Measurements from ENCODE around the gene PLBD2.

The PLBD2 gene

GRCh38 chr12:113395119-113395518, 36.7 kb downstream of the PLBD2 start:
- DNase-seq (no peak), ATAC-seq (no peak)
- Mint-ChIP-seq H3K27me3 (no peaks in the 10 kb centered on the region), H3K27ac (no peak overlapping the region), H3K4me1 (no peaks in the 10 kb centered on the region), H3K4me3 (no peak overlapping the region), H3K9me3 (no peaks in the 10 kb centered on the region)

- no peaks in the 10 kb centered on the region for H3K4me1 Mint-ChIP-seq
- H3K9me3 Mint-ChIP-seq: no peaks in the 10 kb centered on the region
- DNase-seq (no peak), ATAC-seq (no peak)
- no peaks in the 10 kb centered on the region for H3K27me3 Mint-ChIP-seq
- H3K4me3 Mint-ChIP-seq: no peak overlapping the region
- no peak overlapping the region for H3K27ac Mint-ChIP-seq
Measured at GRCh38 chr12:113396200-113396599, 37.8 kb downstream of the PLBD2 start.

GRCh38 chr12:113396828-113397496, 38.6 kb downstream of the PLBD2 start:
- no peak for DNase-seq
- H3K4me3 Mint-ChIP-seq: no peak overlapping the region
- no peaks in the 10 kb centered on the region for H3K4me1 Mint-ChIP-seq
- H3K9me3 Mint-ChIP-seq: no peaks in the 10 kb centered on the region
- no peak for ATAC-seq
- no peak overlapping the region for H3K27ac Mint-ChIP-seq
- H3K27me3 Mint-ChIP-seq: no peaks in the 10 kb centered on the region

GRCh38 chr12:113397497-113398197, 39.3 kb downstream of the PLBD2 start:
- Mint-ChIP-seq H3K27me3 (no peaks in the 10 kb centered on the region), H3K4me1 (no peaks in the 10 kb centered on the region), H3K27ac (no peak overlapping the region), H3K9me3 (no peaks in the 10 kb centered on the region), H3K4me3 (no peak overlapping the region)
- ATAC-seq (no peak), DNase-seq (no peak)

- Mint-ChIP-seq H3K4me1 (no peaks in the 10 kb centered on the region), H3K4me3 (no peak overlapping the region), H3K27ac (no peak overlapping the region), H3K9me3 (no peaks in the 10 kb centered on the region), H3K27me3 (peaks cover 1% of the 10 kb centered on the region)
- ATAC-seq (no peak), DNase-seq (no peak)
Measured at GRCh38 chr12:113398346-113399290, 40.2 kb downstream of the PLBD2 start.

- ATAC-seq: no peak
- H3K27ac Mint-ChIP-seq: no peak overlapping the region
- DNase-seq: no peak
- no peak overlapping the region for H3K4me3 Mint-ChIP-seq
- H3K9me3 Mint-ChIP-seq: no peaks in the 10 kb centered on the region
- no peaks in the 10 kb centered on the region for H3K4me1 Mint-ChIP-seq
- H3K27me3 Mint-ChIP-seq: peaks cover 10% of the 10 kb centered on the region
Measured at GRCh38 chr12:113399490-113399889, 41.1 kb downstream of the PLBD2 start.

GRCh38 chr12:113400362-113400761, 42.0 kb downstream of the PLBD2 start:
- ATAC-seq (no peak), DNase-seq (no peak)
- no peaks in the 10 kb centered on the region for H3K4me1 Mint-ChIP-seq
- no peak overlapping the region for H3K27ac Mint-ChIP-seq
- H3K9me3 Mint-ChIP-seq: no peaks in the 10 kb centered on the region
- no peak overlapping the region for H3K4me3 Mint-ChIP-seq
- peaks cover 15% of the 10 kb centered on the region for H3K27me3 Mint-ChIP-seq

GRCh38 chr12:113401066-113402000, 42.9 kb downstream of the PLBD2 start:
- no peak for ATAC-seq
- Mint-ChIP-seq H3K4me1 (no peaks in the 10 kb centered on the region), H3K27me3 (peaks cover 15% of the 10 kb centered on the region), H3K27ac (no peak overlapping the region), H3K4me3 (no peak overlapping the region), H3K9me3 (no peaks in the 10 kb centered on the region)
- no peak for DNase-seq

GRCh38 chr12:113402586-113403260, 44.3 kb downstream of the PLBD2 start:
- no peak overlapping the region for H3K4me3 Mint-ChIP-seq
- no peaks in the 10 kb centered on the region for H3K9me3 Mint-ChIP-seq
- H3K27me3 Mint-ChIP-seq: peaks cover 15% of the 10 kb centered on the region
- no peaks in the 10 kb centered on the region for H3K4me1 Mint-ChIP-seq
- no peak overlapping the region for H3K27ac Mint-ChIP-seq
- ATAC-seq: no peak
- no peak for DNase-seq

- DNase-seq (no peak), ATAC-seq (no peak)
- no peak within 1 kb of the TSS for H3K4me3 Mint-ChIP-seq
- no peaks in the 10 kb centered on the region for H3K4me1 Mint-ChIP-seq
- H3K27me3 Mint-ChIP-seq: peaks cover 15% of the 10 kb centered on the region
- no peak within 1 kb of the TSS for H3K27ac Mint-ChIP-seq
- no peaks in the 10 kb centered on the region for H3K9me3 Mint-ChIP-seq
Measured at GRCh38 chr12:113403435-113404415, 45.3 kb downstream of the PLBD2 start, which contains the start of gene SDS. Gene SDS (minus strand): TSS chr12:113403887. CDS start chr12:113399708, 4,179 bp downstream.

- H3K4me1 Mint-ChIP-seq: no peaks in the 10 kb centered on the region
- ATAC-seq (no peak), DNase-seq (no peak)
- H3K27me3 Mint-ChIP-seq: peaks cover 15% of the 10 kb centered on the region
- no peak overlapping the region for H3K27ac Mint-ChIP-seq
- no peaks in the 10 kb centered on the region for H3K9me3 Mint-ChIP-seq
- no peak overlapping the region for H3K4me3 Mint-ChIP-seq
Measured at GRCh38 chr12:113405694-113406093, 47.3 kb downstream of the PLBD2 start.

- no peak overlapping the region for H3K27ac Mint-ChIP-seq
- ATAC-seq (no peak), DNase-seq (no peak)
- no peaks in the 10 kb centered on the region for H3K9me3 Mint-ChIP-seq
- no peak overlapping the region for H3K4me3 Mint-ChIP-seq
- peaks cover 15% of the 10 kb centered on the region for H3K27me3 Mint-ChIP-seq
- H3K4me1 Mint-ChIP-seq: no peaks in the 10 kb centered on the region
Measured at GRCh38 chr12:113407931-113408600, 49.7 kb downstream of the PLBD2 start.

- H3K27me3 Mint-ChIP-seq: peaks cover 11% of the 10 kb centered on the region
- DNase-seq (no peak), ATAC-seq (no peak)
- no peaks in the 10 kb centered on the region for H3K4me1 Mint-ChIP-seq
- no peak overlapping the region for H3K27ac Mint-ChIP-seq
- no peaks in the 10 kb centered on the region for H3K9me3 Mint-ChIP-seq
- H3K4me3 Mint-ChIP-seq: no peak overlapping the region
Measured at GRCh38 chr12:113408756-113409298, 50.4 kb downstream of the PLBD2 start.
